Measurements from ENCODE around the gene CHMP3. TPM values are rescaled to one million over a fixed set of nuclear protein-coding genes. Genes with fewer than 3 reads are reported as not detected.
"Not testable (repeated sequence)": the region's sequence is repeated elsewhere in the genome, so short reads cannot be mapped to it uniquely, and the experiment has no call there.

CHMP3 gene
- total and polyA plus RNA-seq, 4 donors = 92.7 to 202 (median 146) TPM

- WGBS, 2 donors = 97% methylated on average over 4 of the region's 4 CpGs
- no peaks in the 10 kb centered on the region for H3K27me3 ChIP-seq (ENCODE audit: control insufficient read depth in 1 of 2, insufficient read depth in 2 of 2, low read length in 1 of 2)
- H3K4me3 ChIP-seq (ENCODE audit: low read length in 2 of 2) = no peak overlapping the region
- no peak overlapping the region for H3K27ac ChIP-seq (ENCODE audit: low read depth in 1 of 2, low read length in 2 of 2)
- ATAC-seq (ENCODE audit: low FRiP score) = no peak
- peaks cover 0 to 2% of the 10 kb centered on the region in 2 donors for H3K4me1 ChIP-seq (ENCODE audit: control insufficient read depth in 1 of 2, insufficient read depth in 2 of 2, low read length in 2 of 2)
- DNase-seq = no peak
- intact Hi-C loops (cut with DNase I) = no loop called here
- H3K36me3 ChIP-seq (ENCODE audit: control insufficient read depth in 1 of 2, insufficient read depth in 2 of 2, low read length in 1 of 2) = peaks cover 4 to 6% of the 10 kb centered on the region in 2 donors
- no peaks in the 10 kb centered on the region for H3K9me3 ChIP-seq (ENCODE audit: control insufficient read depth, low read length)
These were observed 52.8 kb downstream of the CHMP3 start for GRCh38 chr2:86510436-86510933.

- no peaks in the 10 kb centered on the region for H3K4me1 ChIP-seq (ENCODE audit: control insufficient read depth in 1 of 2, insufficient read depth in 2 of 2, low read length in 2 of 2)
- no peak overlapping the region for H3K4me3 ChIP-seq (ENCODE audit: low read length in 2 of 2)
- WGBS, 2 donors = 70 to 73% methylated on average over 7 of the region's 7 CpGs
- H3K9me3 ChIP-seq (ENCODE audit: control insufficient read depth, low read length) = no peaks in the 10 kb centered on the region
- H3K27me3 ChIP-seq (ENCODE audit: control insufficient read depth in 1 of 2, insufficient read depth in 2 of 2, low read length in 1 of 2) = no peaks in the 10 kb centered on the region
- peaks cover 4 to 10% of the 10 kb centered on the region in 2 donors for H3K36me3 ChIP-seq (ENCODE audit: control insufficient read depth in 1 of 2, insufficient read depth in 2 of 2, low read length in 1 of 2)
- ATAC-seq (ENCODE audit: low FRiP score) = no peak
- intact Hi-C loops (cut with DNase I) = no loop called here
- DNase-seq = no peak
- no peak overlapping the region for H3K27ac ChIP-seq (ENCODE audit: low read depth in 1 of 2, low read length in 2 of 2)
These were observed 55.6 kb downstream of the CHMP3 start for GRCh38 chr2:86507600-86507999.

- Histone ChIP-seq H3K4me1 (ENCODE audit: control insufficient read depth in 1 of 2, insufficient read depth in 2 of 2, low read length in 2 of 2) (no peaks in the 10 kb centered on the region), H3K27me3 (ENCODE audit: control insufficient read depth in 1 of 2, insufficient read depth in 2 of 2, low read length in 1 of 2) (no peaks in the 10 kb centered on the region), H3K9me3 (ENCODE audit: control insufficient read depth, low read length) (peaks cover 2% of the 10 kb centered on the region), H3K36me3 (ENCODE audit: control insufficient read depth in 1 of 2, insufficient read depth in 2 of 2, low read length in 1 of 2) (peaks cover 4 to 7% of the 10 kb centered on the region in 2 donors), H3K27ac (ENCODE audit: low read depth in 1 of 2, low read length in 2 of 2) (no peak overlapping the region), H3K4me3 (ENCODE audit: low read length in 2 of 2) (no peak overlapping the region)
- 96 to 98% methylated on average over 2 of the region's 2 CpGs for WGBS, 2 donors
- intact Hi-C loops (cut with DNase I) = no loop called here
- DNase-seq (no peak), ATAC-seq (ENCODE audit: low FRiP score) (no peak)
These were observed 62.7 kb downstream of the CHMP3 start for GRCh38 chr2:86500325-86501083.

GRCh38 chr2:86499326-86499725, 63.9 kb downstream of the CHMP3 start:
- intact Hi-C loops (cut with DNase I) = no loop called here
- Histone ChIP-seq H3K4me3 (ENCODE audit: low read length in 2 of 2) (no peak overlapping the region), H3K36me3 (ENCODE audit: control insufficient read depth in 1 of 2, insufficient read depth in 2 of 2, low read length in 1 of 2) (peaks cover 0 to 6% of the 10 kb centered on the region in 2 donors), H3K9me3 (ENCODE audit: control insufficient read depth, low read length) (peaks cover 2% of the 10 kb centered on the region), H3K27ac (ENCODE audit: low read depth in 1 of 2, low read length in 2 of 2) (no peak overlapping the region), H3K4me1 (ENCODE audit: control insufficient read depth in 1 of 2, insufficient read depth in 2 of 2, low read length in 2 of 2) (no peaks in the 10 kb centered on the region), H3K27me3 (ENCODE audit: control insufficient read depth in 1 of 2, insufficient read depth in 2 of 2, low read length in 1 of 2) (no peaks in the 10 kb centered on the region)
- WGBS, 2 donors = 98% methylated on average over 6 of the region's 6 CpGs
- DNase-seq (no peak), ATAC-seq (ENCODE audit: low FRiP score) (no peak)

GRCh38 chr2:86498468-86499260, 64.6 kb downstream of the CHMP3 start:
- Histone ChIP-seq H3K9me3 (ENCODE audit: control insufficient read depth, low read length) (peaks cover 2% of the 10 kb centered on the region), H3K4me1 (ENCODE audit: control insufficient read depth in 1 of 2, insufficient read depth in 2 of 2, low read length in 2 of 2) (no peaks in the 10 kb centered on the region), H3K27ac (ENCODE audit: low read depth in 1 of 2, low read length in 2 of 2) (no peak overlapping the region), H3K27me3 (ENCODE audit: control insufficient read depth in 1 of 2, insufficient read depth in 2 of 2, low read length in 1 of 2) (no peaks in the 10 kb centered on the region), H3K36me3 (ENCODE audit: control insufficient read depth in 1 of 2, insufficient read depth in 2 of 2, low read length in 1 of 2) (peaks cover 0 to 6% of the 10 kb centered on the region in 2 donors), H3K4me3 (ENCODE audit: low read length in 2 of 2) (no peak overlapping the region)
- no peak for ATAC-seq (ENCODE audit: low FRiP score)
- WGBS, 2 donors = 72% methylated on average over 3 of the region's 3 CpGs
- DNase-seq = no peak
- intact Hi-C loops (cut with DNase I) = no loop called here

GRCh38 chr2:86496391-86496790, 66.9 kb downstream of the CHMP3 start:
- 94 to 95% methylated on average over 3 of the region's 3 CpGs for WGBS, 2 donors
- intact Hi-C loops (cut with DNase I); H3K27me3 ChIP-seq (ENCODE audit: control insufficient read depth in 1 of 2, insufficient read depth in 2 of 2, low read length in 1 of 2); H3K4me1 ChIP-seq (ENCODE audit: control insufficient read depth in 1 of 2, insufficient read depth in 2 of 2, low read length in 2 of 2); ATAC-seq (ENCODE audit: low FRiP score); H3K4me3 ChIP-seq (ENCODE audit: low read length in 2 of 2); H3K36me3 ChIP-seq (ENCODE audit: control insufficient read depth in 1 of 2, insufficient read depth in 2 of 2, low read length in 1 of 2); DNase-seq; H3K27ac ChIP-seq (ENCODE audit: low read depth in 1 of 2, low read length in 2 of 2); H3K9me3 ChIP-seq (ENCODE audit: control insufficient read depth, low read length): not testable (repeated sequence)

- H3K27ac ChIP-seq (ENCODE audit: low read depth in 1 of 2, low read length in 2 of 2) = peak overlapping the region in 1 of 2 donors; percentile 44
These were observed 71.2 kb downstream of the CHMP3 start for GRCh38 chr2:86492048-86492453.

GRCh38 chr2:86491088-86491487, 72.2 kb downstream of the CHMP3 start:
- H3K36me3 ChIP-seq (ENCODE audit: control insufficient read depth in 1 of 2, insufficient read depth in 2 of 2, low read length in 1 of 2) = peaks cover 7 to 13% of the 10 kb centered on the region in 2 donors
- H3K4me3 ChIP-seq (ENCODE audit: low read length in 2 of 2) = no peak overlapping the region
- intact Hi-C loops (cut with DNase I) = no loop called here
- no peaks in the 10 kb centered on the region for H3K27me3 ChIP-seq (ENCODE audit: control insufficient read depth in 1 of 2, insufficient read depth in 2 of 2, low read length in 1 of 2)
- peaks cover 2 to 5% of the 10 kb centered on the region in 2 donors for H3K4me1 ChIP-seq (ENCODE audit: control insufficient read depth in 1 of 2, insufficient read depth in 2 of 2, low read length in 2 of 2)
- no peaks in the 10 kb centered on the region for H3K9me3 ChIP-seq (ENCODE audit: control insufficient read depth, low read length)
- DNase-seq = no peak
- ATAC-seq (ENCODE audit: low FRiP score) = no peak
- 7 to 13% methylated on average over 4 of the region's 4 CpGs for WGBS, 2 donors
- peak overlapping the region in 1 of 2 donors; percentile 67 for H3K27ac ChIP-seq (ENCODE audit: low read depth in 1 of 2, low read length in 2 of 2)

More at GRCh38 chr2:86492048-86492453, 71.2 kb downstream of the CHMP3 start:
- intact Hi-C loops (cut with DNase I) = no loop called here
- Histone ChIP-seq H3K9me3 (ENCODE audit: control insufficient read depth, low read length) (no peaks in the 10 kb centered on the region), H3K27me3 (ENCODE audit: control insufficient read depth in 1 of 2, insufficient read depth in 2 of 2, low read length in 1 of 2) (no peaks in the 10 kb centered on the region), H3K36me3 (ENCODE audit: control insufficient read depth in 1 of 2, insufficient read depth in 2 of 2, low read length in 1 of 2) (peaks cover 7 to 13% of the 10 kb centered on the region in 2 donors), H3K4me3 (ENCODE audit: low read length in 2 of 2) (no peak overlapping the region), H3K4me1 (ENCODE audit: control insufficient read depth in 1 of 2, insufficient read depth in 2 of 2, low read length in 2 of 2) (peaks cover 2 to 5% of the 10 kb centered on the region in 2 donors)
- no peak for DNase-seq
- WGBS, 2 donors = 56 to 70% methylated on average over 1 of the region's 1 CpG
- no peak for ATAC-seq (ENCODE audit: low FRiP score)

All from aorta (tissue), 5 donors.